SH-SY5Y (cell line): ENCODE data around the gene MIEF1.

ENCODE experiments used
- GATA2 ChIP-seq: IDR thresholded peaks from 2 replicates; pipeline ENCODE4 v1.6.1; 2011; ENCODE audit warnings: mild to moderate bottlenecking, low read depth, low read length
- GATA3 ChIP-seq: IDR thresholded peaks from 2 replicates; pipeline ENCODE4 v1.6.1; 2011; ENCODE audit warnings: low read depth, mild to moderate bottlenecking, low read length, moderate library complexity

MIEF1 gene

DNA sequence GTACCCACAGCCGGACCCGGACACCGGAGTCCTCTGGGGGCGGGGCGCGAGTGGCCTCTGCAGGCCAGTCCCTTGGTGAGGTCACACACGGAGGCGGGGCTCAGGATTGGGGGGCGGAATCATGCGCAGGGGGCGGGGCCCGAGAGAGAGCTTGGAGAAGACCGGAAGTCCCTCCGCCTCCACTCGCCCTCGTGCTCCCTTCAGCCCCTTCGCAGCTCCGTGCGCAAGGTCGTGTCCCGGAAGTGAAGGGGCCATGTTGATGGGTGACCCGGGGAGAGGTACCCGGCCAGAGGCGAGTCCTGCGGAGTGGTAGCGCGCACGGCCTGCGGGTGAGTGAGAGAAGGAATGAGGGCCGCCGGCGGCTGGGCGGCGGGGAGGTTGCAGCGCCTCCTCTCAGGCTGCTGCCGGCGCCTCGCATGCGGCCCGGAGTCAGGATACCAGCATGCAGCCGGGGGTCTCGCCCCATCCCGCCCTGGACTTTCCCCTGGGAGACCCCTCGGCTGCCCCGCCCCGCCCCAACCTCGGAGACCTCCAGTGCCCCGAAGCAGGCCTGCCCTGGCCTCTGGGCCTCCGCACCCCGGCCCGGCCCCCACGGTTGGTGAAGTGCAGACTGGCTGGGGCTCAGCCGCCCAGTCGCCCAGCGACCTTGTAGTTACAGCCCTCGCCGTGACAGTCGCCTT lies at the start of gene MIEF1:
TSS of gene MIEF1 (plus strand) at position 182 of the 680 bp plus-strand sequence. CDS start 9,005 bp downstream, outside the sequence.
- TF ChIP-seq GATA3 (no peak), GATA2 (no peak)

DNA sequence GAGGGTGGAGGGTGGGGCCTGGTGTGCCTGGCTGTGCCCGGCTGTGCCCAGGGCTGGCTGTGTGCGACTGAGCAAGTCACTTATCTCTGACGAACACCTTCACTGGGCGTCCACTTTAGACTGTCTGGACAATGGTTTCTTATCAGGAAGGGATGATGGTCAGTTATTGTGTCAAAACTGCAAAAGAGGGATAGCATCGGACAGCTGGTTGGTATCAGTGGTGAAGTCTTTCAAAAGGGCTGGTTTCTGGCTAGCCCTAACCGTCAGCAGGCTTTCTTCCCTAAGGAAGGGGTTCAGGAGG lies 49.4 kb upstream of the MIEF1 start:
- TF ChIP-seq GATA3, result no peak

DNA sequence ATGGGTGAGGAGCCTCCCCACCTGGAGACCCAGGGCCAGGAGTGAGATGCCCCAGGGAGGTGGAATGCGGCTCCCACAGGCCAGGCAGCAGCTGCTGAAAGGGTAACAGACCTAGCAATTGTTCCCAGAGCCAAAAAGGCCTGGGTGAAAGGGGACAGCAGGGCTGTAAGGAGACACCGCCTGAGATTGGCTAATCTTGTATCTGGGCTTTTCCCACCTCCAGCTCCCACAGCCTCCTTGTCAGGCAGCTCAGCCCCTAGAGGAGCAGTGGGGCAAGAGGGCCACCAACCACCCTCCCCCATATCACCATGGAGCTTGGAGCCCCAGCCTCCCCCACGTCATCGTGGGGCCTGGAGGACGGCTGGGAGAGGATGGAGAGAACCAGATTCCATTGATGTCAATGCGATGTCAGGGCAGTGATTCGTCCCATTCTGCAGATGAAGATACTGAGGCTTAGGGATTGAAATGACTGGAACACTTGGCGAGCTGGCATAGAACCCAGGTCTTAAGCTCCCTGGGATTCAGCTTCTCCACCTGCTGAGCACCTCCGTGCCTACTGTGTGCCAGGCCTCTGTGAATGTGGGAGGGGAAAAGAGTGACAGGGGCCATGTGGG lies 48.2 kb upstream of the MIEF1 start:
- TF ChIP-seq GATA3 (no peak), GATA2 (no peak)

DNA sequence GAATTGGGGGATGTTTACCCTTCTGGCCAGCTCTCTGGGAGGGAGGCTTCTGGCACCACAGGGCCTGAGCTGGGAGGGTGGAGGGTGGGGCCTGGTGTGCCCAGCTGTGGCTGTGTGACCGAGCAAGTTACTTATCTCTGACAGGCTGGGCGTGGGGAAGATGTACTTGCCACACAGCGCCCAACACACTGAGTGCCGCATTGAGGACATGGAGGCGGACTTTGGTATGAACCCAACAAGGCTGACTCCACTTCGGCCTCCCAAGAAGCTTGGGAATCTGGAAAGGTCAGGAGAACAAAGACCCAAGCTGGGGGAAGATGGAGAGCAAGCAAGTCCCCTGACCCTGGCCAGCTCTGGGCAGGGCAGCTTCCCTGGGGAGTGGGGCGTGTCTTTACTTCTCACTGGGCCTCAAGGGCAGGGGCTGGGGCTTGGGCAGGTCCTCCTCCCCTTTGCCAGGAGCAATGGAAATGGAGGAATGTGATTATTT lies 47.7 kb upstream of the MIEF1 start:
- TF ChIP-seq GATA3, result no peak
- TF ChIP-seq GATA2, result no peak

DNA sequence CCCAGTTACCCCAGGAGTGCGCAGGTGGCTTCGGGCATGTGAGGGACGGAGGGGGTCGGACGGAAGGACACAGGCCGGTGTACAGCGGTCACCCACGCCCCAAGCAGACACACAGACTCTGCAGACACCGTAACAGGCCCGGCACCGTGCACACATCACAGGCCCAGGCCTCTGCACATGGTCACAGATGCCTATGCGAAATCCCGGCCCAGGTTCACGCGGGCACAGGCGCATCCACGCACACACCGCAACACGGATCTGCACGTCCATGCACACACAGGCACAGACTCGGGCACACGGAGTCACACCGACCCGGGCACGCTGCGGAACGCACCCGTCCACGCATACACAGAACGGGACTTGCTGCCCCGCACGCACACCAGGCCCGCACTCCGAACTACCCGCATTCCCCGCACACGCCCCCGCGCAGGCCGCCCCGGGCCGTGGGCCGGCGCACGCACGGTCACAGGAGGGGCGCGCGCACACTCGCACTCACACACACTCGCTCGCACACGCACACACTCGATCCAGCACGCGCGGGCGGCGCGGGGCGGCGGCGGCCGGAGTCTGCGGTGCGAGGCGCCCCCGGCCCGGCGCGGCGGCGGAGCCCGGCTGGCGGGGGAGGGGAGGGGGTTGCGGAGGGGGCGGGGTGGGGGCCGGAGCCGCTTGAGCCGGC lies 45.4 kb upstream of the MIEF1 start, which contains the start of gene MGAT3:
TSS of gene MGAT3 (plus strand) at position 491 of the 676 bp plus-strand sequence. CDS start 30,336 bp downstream, outside the sequence.
- no peak for TF ChIP-seq GATA3
- no peak for TF ChIP-seq GATA2

DNA sequence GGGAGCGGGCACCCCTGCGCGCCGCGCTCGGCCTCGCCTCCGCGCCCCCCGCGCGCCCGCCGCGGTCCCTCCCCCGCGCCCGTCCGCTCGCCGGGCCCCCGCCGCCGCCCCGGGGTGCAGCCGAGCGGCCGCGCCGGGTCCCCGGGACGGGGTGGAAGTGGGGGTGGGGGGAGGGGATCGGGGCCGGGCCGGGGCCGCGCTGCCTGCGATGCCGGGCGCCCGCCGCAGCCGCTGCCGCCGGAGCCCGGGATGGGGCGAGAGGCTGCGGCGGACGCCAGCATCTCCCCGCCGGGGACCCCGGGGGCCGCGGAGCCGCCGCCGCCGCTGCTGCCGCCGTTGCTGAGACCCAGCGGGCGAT lies 44.9 kb upstream of the MIEF1 start:
- TF ChIP-seq GATA3, result no peak
- no peak for TF ChIP-seq GATA2

DNA sequence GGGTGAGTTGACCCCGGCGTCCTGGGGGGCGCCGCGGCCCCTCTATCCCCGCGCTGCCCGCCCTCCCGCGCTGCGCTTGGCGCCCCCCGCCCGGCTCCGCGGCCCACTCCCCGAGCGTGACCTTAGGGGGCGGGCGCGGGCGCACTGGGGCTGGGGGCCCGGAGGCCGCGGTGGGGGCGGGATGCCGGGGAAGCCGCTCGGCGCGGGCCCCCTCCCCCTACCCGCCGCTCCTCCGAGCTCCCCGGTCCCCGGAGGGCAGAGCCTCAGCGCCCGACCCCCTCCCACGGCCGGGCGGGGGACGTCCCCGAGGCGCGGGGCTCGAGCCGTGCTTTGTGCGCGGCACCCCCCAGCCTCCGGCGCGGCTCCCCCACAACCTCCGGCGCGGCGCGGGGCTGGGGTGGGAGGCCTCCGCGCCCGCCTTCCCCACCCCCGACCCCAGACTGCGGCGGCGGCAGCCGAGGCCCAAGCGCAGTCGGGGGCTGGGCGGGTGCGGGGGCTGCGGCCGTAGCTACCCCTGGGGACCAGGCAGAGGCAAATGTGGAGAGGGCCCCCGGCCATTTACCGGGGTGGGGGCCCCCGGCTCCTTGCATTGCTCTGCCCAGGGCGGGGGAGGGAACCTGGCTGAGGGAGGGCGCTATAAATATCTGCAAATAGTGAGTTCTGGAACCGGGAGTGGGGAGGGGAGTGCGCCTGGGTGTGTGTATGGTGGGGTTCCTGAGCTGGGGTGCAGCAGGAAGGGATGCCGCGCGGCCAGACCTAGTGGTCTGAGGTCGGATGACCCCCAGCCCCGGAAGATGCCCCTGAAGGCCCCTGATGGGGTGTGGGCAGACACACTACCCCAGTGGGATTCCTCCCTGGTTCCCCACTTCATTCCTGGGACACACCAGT lies 44.3 kb upstream of the MIEF1 start:
- no peak for TF ChIP-seq GATA3
- TF ChIP-seq GATA2, result no peak

DNA sequence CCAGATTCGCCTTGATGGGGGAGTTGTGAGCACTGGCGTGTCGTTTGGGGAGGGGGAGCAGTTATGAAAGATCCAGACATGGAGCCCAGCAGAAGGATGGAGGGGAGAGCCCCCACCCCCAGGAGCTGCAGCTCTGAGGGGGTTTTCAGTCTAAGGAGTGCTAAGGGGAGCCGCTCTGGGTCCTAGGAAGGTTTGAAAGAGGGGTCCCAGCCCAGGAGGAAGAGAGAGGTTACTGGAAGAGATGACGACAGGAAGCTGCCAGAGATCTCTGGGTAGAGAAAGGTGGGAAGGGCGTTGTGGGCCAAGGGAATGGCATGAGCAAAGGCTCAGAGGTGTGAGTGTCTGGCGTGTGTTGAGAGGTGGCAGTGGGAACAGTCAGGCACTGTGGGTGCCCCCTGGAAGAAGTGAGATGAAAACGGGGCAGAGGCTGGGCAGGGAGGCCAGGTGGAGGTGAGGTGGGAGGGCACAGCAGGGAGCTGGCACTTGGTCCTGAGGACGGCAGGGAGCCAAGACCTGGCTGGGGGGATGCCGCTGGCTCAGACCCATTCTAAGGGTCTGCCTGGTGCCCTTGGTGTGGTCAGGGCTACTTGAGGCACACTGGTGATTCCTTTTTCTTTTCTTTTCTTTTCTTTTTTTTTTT lies 43.5 kb upstream of the MIEF1 start:
- TF ChIP-seq GATA2 (no peak), GATA3 (no peak)

DNA sequence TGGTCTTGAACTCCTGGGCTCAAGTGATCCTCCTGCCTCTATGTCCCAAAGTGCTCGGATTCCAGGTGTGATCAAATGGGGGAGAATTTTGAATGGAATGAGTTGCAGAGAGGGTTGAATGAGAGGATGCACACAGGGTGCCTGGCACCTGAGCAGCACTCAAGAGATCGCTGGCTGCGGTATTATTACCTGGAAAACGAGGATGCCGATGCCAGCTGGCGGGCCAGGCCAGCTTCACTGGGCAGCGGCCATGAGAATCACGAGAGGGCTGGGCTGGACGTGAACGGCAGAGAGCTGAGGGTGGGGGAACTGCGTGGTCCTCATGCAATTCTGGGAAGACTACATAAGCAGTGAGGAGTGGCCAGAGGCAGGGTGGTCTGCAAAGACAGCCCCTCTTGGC lies 42.4 kb upstream of the MIEF1 start:
- TF ChIP-seq GATA2 (no peak), GATA3 (no peak)

DNA sequence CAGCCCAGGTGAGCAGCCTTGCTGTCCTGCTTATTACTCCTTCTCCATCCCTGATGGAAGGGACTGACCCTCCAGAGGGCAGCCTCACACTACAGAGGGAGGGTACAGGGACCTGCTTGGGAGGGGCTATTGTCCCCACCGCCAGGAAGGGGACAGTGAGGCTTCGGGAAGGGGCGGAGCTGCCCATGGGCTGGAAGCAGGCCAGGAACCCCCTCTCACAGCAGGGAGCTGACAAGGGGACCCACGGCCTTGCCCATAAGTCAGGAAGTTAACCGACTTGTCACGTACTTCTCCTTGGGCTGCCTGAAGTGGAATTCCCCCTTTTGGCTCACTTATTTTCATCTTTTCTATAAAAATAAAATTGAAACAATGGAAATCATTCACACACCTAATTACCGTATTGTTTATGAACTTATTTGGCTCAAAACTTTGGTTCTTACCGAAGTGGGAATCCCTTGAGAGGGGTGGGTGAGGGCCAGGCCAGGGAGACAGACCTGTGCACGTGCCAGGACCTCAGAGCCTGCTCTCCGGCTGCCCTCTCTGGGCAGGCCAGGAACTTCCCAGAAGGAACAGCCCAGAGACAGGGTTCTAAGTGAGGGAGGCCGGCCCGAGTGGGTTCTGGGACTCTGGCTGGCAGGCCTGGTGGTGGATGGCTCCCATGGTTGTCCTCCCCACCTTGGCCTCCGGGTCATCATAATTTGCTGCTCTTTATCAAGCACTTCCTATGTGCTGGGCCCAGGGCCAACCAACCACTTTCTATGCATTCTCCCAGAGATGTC lies 39.5 kb upstream of the MIEF1 start:
- TF ChIP-seq GATA3 (no peak), GATA2 (no peak)

DNA sequence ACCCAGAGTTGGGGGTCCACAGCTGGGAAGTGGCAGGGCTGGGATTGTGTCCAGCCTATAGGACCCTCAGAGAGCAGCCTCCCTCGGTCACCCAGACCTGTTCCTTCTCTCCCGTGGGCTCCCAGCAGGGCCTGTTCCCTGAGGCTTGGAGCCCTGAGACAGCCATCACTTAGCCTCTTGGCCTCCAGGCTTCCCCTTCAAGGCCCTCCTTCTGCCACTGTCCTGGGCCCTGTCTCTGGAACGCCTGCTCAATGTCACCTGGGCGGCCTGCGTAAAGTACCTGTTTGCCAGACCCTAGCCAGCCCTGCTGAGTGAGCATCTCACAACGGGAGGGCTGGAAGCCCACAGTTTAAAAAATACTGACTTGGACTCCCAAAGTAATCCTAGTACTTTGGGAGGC lies 38.8 kb upstream of the MIEF1 start:
- TF ChIP-seq GATA3, result no peak
- TF ChIP-seq GATA2, result no peak

DNA sequence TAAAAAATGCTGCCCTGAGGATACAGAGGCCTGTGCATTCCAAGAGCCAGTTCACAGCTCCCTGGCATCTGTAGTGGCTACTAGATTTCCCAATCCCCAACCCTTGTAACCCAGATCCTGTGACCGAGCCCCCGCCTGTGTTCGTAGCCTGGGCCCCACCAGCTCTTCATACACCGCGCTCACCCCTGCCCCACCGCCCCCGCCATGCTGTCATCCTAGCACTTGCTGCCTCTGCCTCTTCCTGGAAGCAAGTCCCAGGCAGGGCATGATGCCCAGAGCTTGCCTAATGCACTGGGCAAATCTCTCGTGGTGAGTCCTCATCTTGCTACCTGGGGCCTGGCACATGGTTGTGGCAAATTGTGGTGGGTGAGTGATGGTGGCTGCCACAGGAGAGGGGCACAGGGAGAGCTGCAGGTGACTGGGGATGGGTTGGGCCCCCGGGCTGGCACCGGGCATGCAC lies 38.1 kb upstream of the MIEF1 start:
- TF ChIP-seq GATA3 (no peak), GATA2 (no peak)

DNA sequence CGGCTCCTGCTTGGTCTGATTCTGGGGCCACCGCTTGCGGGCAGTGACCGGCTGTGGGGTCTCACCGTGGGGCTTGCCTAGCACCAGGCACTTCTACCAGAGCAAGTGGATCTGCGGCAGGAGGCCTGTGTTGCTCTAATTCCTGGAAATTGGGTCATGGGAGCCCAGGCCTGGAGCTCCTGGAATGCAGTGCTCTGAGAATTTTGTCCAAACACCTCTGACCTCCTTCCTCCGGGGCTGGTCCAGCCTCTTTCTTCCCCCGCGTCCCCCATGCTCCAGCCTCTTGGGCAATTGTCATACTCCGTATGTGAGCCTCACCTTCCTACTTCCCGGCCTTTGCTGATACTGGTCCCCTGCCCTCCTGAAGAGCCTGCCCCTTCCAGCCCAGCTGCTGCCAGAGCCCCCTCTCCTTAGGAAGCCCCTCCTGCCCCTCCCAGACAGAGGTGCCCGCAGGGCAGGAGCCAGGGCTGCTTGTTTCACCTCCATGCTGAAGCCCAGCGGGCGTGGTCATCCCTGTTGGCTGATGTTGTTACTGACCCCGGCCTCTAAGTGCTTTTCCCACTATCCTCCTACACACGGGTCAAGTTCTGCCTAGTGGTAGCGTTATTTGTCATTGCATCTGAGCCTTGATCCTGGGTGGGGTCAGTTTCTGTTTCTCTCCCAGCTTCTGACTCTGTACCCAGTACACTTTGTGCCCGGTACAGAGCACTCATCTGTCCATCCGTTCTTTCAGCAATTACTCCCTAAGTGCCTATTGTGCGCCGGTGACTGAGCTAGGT lies 35.7 kb upstream of the MIEF1 start:
- TF ChIP-seq GATA3 (no peak), GATA2 (no peak)
